HEK293 (cell line): ENCODE measurements around the gene BZW2.

ENCODE experiments used
- TCF7L2 ChIP-seq: IDR thresholded peaks from 2 replicates; pipeline ENCODE4 v1.6.1; 2011; ENCODE audit warnings: low read depth, mild to moderate bottlenecking, inconsistent platforms, low read length, moderate library complexity, borderline replicate concordance
- ZNF629 ChIP-seq: fragments of 450-650 bp; formaldehyde crosslinking; IDR thresholded peaks from 2 replicates; pipeline ENCODE4 v1.5.1; 2017; ENCODE audit warnings: missing biosample characterization, missing genetic modification characterization

- TF ChIP-seq ZNF629 (no peak), TCF7L2 (no peak)
Observed at GRCh38 chr7:16695621-16696237, 49.7 kb downstream of the BZW2 start.
